SK-N-SH treated with all-trans-retinoic acid at 6 μM for 48 hours (cell line): Measurements from ENCODE around the gene SEMA4D.

ENCODE experiments used
- ATAC-seq: fragments of 200-7000 bp; cut with Tn5 transposase; 3 replicates; pipeline ENCODE4 v1.9.1; 2020; ENCODE audit warnings: mild to moderate bottlenecking, moderate library complexity
- ARNTL ChIP-seq: fragments of 450-650 bp; formaldehyde crosslinking; IDR thresholded peaks from 2 replicates; pipeline ENCODE4 v1.5.0; 2020; ENCODE audit warnings: low read depth, mild to moderate bottlenecking, moderate library complexity, borderline replicate concordance
- CREB5 ChIP-seq: fragments of 250-450 bp; sonication (Bioruptor Pico); IDR thresholded peaks from 2 replicates; pipeline ENCODE4 v1.5.1; 2020; ENCODE audit warnings: low read depth, mild to moderate bottlenecking, moderate library complexity
- CSDC2 ChIP-seq: fragments of 250-450 bp; sonication (Bioruptor Pico); IDR thresholded peaks from 2 replicates; pipeline ENCODE4 v1.5.0; 2020; ENCODE audit warnings: mild to moderate bottlenecking, moderate library complexity
- CSRNP3 ChIP-seq: fragments of 250-450 bp; sonication (Bioruptor Pico); IDR thresholded peaks from 2 replicates; pipeline ENCODE4 v1.5.1; 2021; ENCODE audit warnings: mild to moderate bottlenecking, moderate library complexity
- ESRRG ChIP-seq: fragments of 250-450 bp; sonication (Bioruptor Pico); IDR thresholded peaks from 2 replicates; pipeline ENCODE4 v1.6.1; 2021; ENCODE audit warnings: mild to moderate bottlenecking
- GLIS3 ChIP-seq: fragments of 250-450 bp; sonication (Bioruptor Pico); IDR thresholded peaks from 2 replicates; pipeline ENCODE4 v1.5.0; 2020; ENCODE audit warnings: mild to moderate bottlenecking, moderate library complexity
- POU6F1 ChIP-seq: fragments of 250-450 bp; sonication (Bioruptor Pico); IDR thresholded peaks from 2 replicates; pipeline ENCODE4 v1.8.0; 2021; ENCODE audit warnings: low read depth, mild to moderate bottlenecking, moderate library complexity, borderline replicate concordance
- PPARA ChIP-seq: fragments of 250-450 bp; sonication (Bioruptor Pico); IDR thresholded peaks from 2 replicates; pipeline ENCODE4 v1.5.0; 2020; ENCODE audit warnings: mild to moderate bottlenecking, borderline replicate concordance
- RARB ChIP-seq: fragments of 250-450 bp; sonication (Bioruptor Pico); IDR thresholded peaks from 2 replicates; pipeline ENCODE4 v1.8.0; 2021; ENCODE audit warnings: mild to moderate bottlenecking, moderate library complexity
- SNAI2 ChIP-seq: fragments of 250-450 bp; sonication (Bioruptor Pico); IDR thresholded peaks from 2 replicates; pipeline ENCODE4 v1.5.0; 2020; ENCODE audit warnings: mild to moderate bottlenecking, moderate library complexity
- ZFP30 ChIP-seq: fragments of 450-650 bp; formaldehyde crosslinking; IDR thresholded peaks from 2 replicates; pipeline ENCODE4 v1.5.0; 2022; ENCODE audit warnings: mild to moderate bottlenecking, moderate library complexity
- ZNF565 ChIP-seq: fragments of 450-650 bp; formaldehyde crosslinking; conservative IDR thresholded peaks from 2 replicates; pipeline ENCODE4 v1.5.0; 2020; ENCODE audit warnings: low read depth, mild to moderate bottlenecking, moderate library complexity
- TF ChIP-seq, protein P1 (sequence below): fragments of 250-450 bp; sonication (Bioruptor Pico); IDR thresholded peaks from 2 replicates; pipeline ENCODE4 v1.8.0; 2020; ENCODE audit warnings: mild to moderate bottlenecking, moderate library complexity, borderline replicate concordance
- TF ChIP-seq, protein P2 (sequence below): fragments of 250-450 bp; sonication (Bioruptor Pico); IDR thresholded peaks from 2 replicates; pipeline ENCODE4 v1.5.0; 2020; ENCODE audit warnings: mild to moderate bottlenecking, moderate library complexity

Gene SEMA4D

GRCh38 chr9:89329917-89330316, 168.0 kb downstream of the SEMA4D start (continued):
- TF ChIP-seq CREB5 (CRISPR knock-in tag), result no peak
- no peak for TF ChIP-seq SNAI2 (CRISPR knock-in tag)
- no peak for TF ChIP-seq ZFP30 (CRISPR knock-in tag)
- TF ChIP-seq GLIS3, result no peak
- no peak for TF ChIP-seq ZNF565 (CRISPR knock-in tag)

DNA sequence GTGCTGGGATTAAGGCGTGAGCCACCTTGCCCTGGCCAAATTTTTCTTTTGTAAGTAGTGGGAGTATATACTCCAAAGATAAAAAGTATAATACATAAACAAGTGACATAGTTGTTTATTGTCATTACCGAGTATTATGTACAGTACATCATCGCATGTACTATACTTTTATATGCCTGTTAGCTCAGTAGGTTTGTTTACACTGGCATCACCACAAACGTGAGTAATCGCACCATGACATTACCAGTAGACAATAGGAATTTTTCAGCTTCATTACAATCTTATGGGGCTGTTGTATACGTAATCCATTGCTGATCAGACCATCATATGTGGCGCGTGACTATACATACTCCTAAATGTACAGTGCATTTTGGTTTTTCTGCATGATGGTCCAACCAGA, 169.8 kb downstream of the SEMA4D start:
- TF ChIP-seq, protein P1, sequence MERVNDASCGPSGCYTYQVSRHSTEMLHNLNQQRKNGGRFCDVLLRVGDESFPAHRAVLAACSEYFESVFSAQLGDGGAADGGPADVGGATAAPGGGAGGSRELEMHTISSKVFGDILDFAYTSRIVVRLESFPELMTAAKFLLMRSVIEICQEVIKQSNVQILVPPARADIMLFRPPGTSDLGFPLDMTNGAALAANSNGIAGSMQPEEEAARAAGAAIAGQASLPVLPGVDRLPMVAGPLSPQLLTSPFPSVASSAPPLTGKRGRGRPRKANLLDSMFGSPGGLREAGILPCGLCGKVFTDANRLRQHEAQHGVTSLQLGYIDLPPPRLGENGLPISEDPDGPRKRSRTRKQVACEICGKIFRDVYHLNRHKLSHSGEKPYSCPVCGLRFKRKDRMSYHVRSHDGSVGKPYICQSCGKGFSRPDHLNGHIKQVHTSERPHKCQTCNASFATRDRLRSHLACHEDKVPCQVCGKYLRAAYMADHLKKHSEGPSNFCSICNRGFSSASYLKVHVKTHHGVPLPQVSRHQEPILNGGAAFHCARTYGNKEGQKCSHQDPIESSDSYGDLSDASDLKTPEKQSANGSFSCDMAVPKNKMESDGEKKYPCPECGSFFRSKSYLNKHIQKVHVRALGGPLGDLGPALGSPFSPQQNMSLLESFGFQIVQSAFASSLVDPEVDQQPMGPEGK (CRISPR knock-in tag), result no peak
- TF ChIP-seq, protein P2, sequence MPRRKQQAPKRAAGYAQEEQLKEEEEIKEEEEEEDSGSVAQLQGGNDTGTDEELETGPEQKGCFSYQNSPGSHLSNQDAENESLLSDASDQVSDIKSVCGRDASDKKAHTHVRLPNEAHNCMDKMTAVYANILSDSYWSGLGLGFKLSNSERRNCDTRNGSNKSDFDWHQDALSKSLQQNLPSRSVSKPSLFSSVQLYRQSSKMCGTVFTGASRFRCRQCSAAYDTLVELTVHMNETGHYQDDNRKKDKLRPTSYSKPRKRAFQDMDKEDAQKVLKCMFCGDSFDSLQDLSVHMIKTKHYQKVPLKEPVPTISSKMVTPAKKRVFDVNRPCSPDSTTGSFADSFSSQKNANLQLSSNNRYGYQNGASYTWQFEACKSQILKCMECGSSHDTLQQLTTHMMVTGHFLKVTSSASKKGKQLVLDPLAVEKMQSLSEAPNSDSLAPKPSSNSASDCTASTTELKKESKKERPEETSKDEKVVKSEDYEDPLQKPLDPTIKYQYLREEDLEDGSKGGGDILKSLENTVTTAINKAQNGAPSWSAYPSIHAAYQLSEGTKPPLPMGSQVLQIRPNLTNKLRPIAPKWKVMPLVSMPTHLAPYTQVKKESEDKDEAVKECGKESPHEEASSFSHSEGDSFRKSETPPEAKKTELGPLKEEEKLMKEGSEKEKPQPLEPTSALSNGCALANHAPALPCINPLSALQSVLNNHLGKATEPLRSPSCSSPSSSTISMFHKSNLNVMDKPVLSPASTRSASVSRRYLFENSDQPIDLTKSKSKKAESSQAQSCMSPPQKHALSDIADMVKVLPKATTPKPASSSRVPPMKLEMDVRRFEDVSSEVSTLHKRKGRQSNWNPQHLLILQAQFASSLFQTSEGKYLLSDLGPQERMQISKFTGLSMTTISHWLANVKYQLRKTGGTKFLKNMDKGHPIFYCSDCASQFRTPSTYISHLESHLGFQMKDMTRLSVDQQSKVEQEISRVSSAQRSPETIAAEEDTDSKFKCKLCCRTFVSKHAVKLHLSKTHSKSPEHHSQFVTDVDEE (CRISPR knock-in tag), result no peak
- no peak for TF ChIP-seq ESRRG (CRISPR knock-in tag)
- ATAC-seq, result no peak

- ATAC-seq, result no peak
- no peak for TF ChIP-seq CSDC2 (CRISPR knock-in tag)
- no peak for TF ChIP-seq POU6F1 (CRISPR knock-in tag)
- TF ChIP-seq CREB5 (CRISPR knock-in tag), result no peak
- TF ChIP-seq GLIS3, result no peak
- no peak for TF ChIP-seq ZFP30 (CRISPR knock-in tag)
- TF ChIP-seq ESRRG (CRISPR knock-in tag), result no peak
These were observed 172.2 kb downstream of the SEMA4D start for GRCh38 chr9:89325733-89326132.

DNA sequence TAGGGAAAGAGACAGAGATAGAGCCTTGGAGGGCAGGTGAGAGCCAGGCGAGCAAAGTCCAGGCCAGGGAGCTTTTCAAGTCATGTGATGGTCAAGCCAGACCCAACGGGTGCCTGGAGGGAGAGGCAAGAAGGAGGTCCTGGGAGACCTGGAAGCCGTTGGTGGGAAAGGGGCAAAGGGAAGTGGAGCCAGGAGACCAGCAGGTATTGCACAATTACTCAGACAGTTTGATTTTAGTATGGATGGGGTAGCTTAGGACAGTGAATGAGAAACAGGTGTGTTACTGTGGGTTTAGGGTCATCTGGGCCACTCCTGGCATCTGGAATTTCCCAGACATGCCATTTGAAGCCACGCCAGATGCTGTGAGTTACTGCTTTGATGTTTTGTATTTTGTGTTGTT, 174.5 kb downstream of the SEMA4D start:
- TF ChIP-seq ESRRG (CRISPR knock-in tag) (no peak), CREB5 (CRISPR knock-in tag) (no peak), CSRNP3 (CRISPR knock-in tag) (no peak), RARB (CRISPR knock-in tag) (no peak), PPARA (CRISPR knock-in tag) (no peak), ARNTL (no peak), ZFP30 (CRISPR knock-in tag) (no peak)
- TF ChIP-seq, protein P2 (CRISPR knock-in tag), result no peak
- no peak for ATAC-seq
